GM23338 (cell line): ENCODE data around the gene UBFD1. TPM values are rescaled to one million over a fixed set of nuclear protein-coding genes. Genes with fewer than 3 reads are reported as not detected.

Experiments used
- ATAC-seq: fragments of 200-7000 bp; cut with Tn5 transposase; 3 replicates; pipeline ENCODE4 v1.9.1; 2020
- DNase-seq: peaks from one replicate; pipeline ENCODE4 v3.0.0-alpha.2; 2015; ENCODE audit warnings: low spot score
- H2AFZ ChIP-seq: fragments of 200-600 bp; sonication (generic); 2 replicates; pipeline ENCODE4 v1.8.0; 2016; ENCODE audit warnings: antibody characterized with exemption, mild to moderate bottlenecking, moderate library complexity
- H3F3A ChIP-seq: fragments of 200-600 bp; sonication (generic); replicated peaks from 2 replicates; pipeline ENCODE4 v1.8.0; 2017; ENCODE audit warnings: antibody characterized with exemption, mixed run types, low read depth
- H3K27ac ChIP-seq: fragments of 200-600 bp; sonication (generic); 2 replicates; pipeline ENCODE4 v1.6.1; 2016; ENCODE audit warnings: low read depth
- H3K27me3 ChIP-seq: fragments of 200-600 bp; sonication (generic); 2 replicates; pipeline ENCODE4 v1.8.0; 2016; ENCODE audit warnings: mild to moderate bottlenecking, mixed run types, moderate library complexity; ENCODE audit not compliant: insufficient read depth
- H3K36me3 ChIP-seq: fragments of 200-600 bp; sonication (generic); 2 replicates; pipeline ENCODE4 v1.8.0; 2016; ENCODE audit warnings: mild to moderate bottlenecking; ENCODE audit not compliant: insufficient read depth
- H3K4me1 ChIP-seq: fragments of 200-600 bp; sonication (generic); 2 replicates; pipeline ENCODE4 v1.8.0; 2016; ENCODE audit warnings: mild to moderate bottlenecking, moderate library complexity; ENCODE audit not compliant: insufficient read depth
- H3K4me2 ChIP-seq: fragments of 200-600 bp; sonication (generic); 2 replicates; pipeline ENCODE4 v1.7.1; 2017; ENCODE audit warnings: mixed run types
- H3K4me3 ChIP-seq: fragments of 200-600 bp; sonication (generic); 2 replicates; pipeline ENCODE4 v1.6.1; 2016; ENCODE audit warnings: mixed run types
- H3K79me2 ChIP-seq: fragments of 200-600 bp; sonication (generic); replicated peaks from 2 replicates; pipeline ENCODE4 v1.8.0; 2017; ENCODE audit warnings: mild to moderate bottlenecking; ENCODE audit not compliant: insufficient read depth
- H3K9me2 ChIP-seq: fragments of 200-600 bp; sonication (generic); 2 replicates; pipeline ENCODE4 v1.8.0; 2017; ENCODE audit not compliant: insufficient read depth
- H4K20me1 ChIP-seq: fragments of 200-600 bp; sonication (generic); replicated peaks from 2 replicates; pipeline ENCODE4 v1.8.0; 2017; ENCODE audit warnings: mild to moderate bottlenecking; ENCODE audit not compliant: insufficient read depth
- H3K27ac Mint-ChIP-seq: 2 replicates; pipeline ENCODE4 v1.8.0; 2020; ENCODE audit warnings: inconsistent platforms, mild to moderate bottlenecking, moderate library complexity, mixed read lengths
- H3K27me3 Mint-ChIP-seq: 3 replicates; pipeline ENCODE4 v1.8.0; 2022; ENCODE audit warnings: low read depth, mild to moderate bottlenecking, moderate library complexity, mixed read lengths, inconsistent platforms; ENCODE audit not compliant: insufficient read depth, poor library complexity
- H3K36me3 Mint-ChIP-seq: 3 replicates; pipeline ENCODE4 v1.8.0; 2021; ENCODE audit warnings: low read depth, mild to moderate bottlenecking, inconsistent platforms, moderate library complexity, mixed read lengths
- H3K4me1 Mint-ChIP-seq: 3 replicates; pipeline ENCODE4 v1.8.0; 2020; ENCODE audit warnings: mild to moderate bottlenecking, inconsistent platforms, mixed read lengths
- H3K4me3 Mint-ChIP-seq: 3 replicates; pipeline ENCODE4 v1.8.0; 2021; ENCODE audit warnings: moderate library complexity, mild to moderate bottlenecking, inconsistent platforms, mixed read lengths
- H3K9me3 Mint-ChIP-seq: 3 replicates; pipeline ENCODE4 v1.8.0; 2020; ENCODE audit warnings: moderate library complexity, mild to moderate bottlenecking, inconsistent platforms, mixed read lengths
- CREB1 ChIP-seq: fragments of 250-450 bp; sonication (Bioruptor Pico); IDR thresholded peaks from 2 replicates; pipeline ENCODE4 v1.5.0; 2020; ENCODE audit warnings: low read depth, mild to moderate bottlenecking, moderate library complexity
- EZH2 ChIP-seq: fragments of 200-600 bp; sonication (generic); IDR thresholded peaks from one replicate; pipeline ENCODE4 v1.8.0; 2017; ENCODE audit warnings: antibody characterized with exemption, mild to moderate bottlenecking, low read depth; ENCODE audit not compliant: unreplicated experiment
- EZH2phosphoT487 ChIP-seq: fragments of 200-600 bp; sonication (generic); IDR thresholded peaks from one replicate; pipeline ENCODE4 v1.8.1; 2018; ENCODE audit warnings: antibody characterized with exemption; ENCODE audit not compliant: unreplicated experiment
- JUNB ChIP-seq: IDR thresholded peaks from one replicate; pipeline ENCODE4 v1.6.1; 2016; ENCODE audit warnings: antibody characterized with exemption; ENCODE audit not compliant: unreplicated experiment
- NANOG ChIP-seq: IDR thresholded peaks from 2 replicates; pipeline ENCODE4 v1.6.1; 2016; ENCODE audit warnings: antibody characterized with exemption, borderline replicate concordance
- POLR2AphosphoS5 ChIP-seq: IDR thresholded peaks from 2 replicates; pipeline ENCODE4 v1.6.1; 2016; ENCODE audit warnings: antibody characterized with exemption, low read depth
- STAT1 ChIP-seq: IDR thresholded peaks from one replicate; pipeline ENCODE4 v1.6.1; 2016; ENCODE audit warnings: antibody characterized with exemption; ENCODE audit not compliant: unreplicated experiment
- ZNF114 ChIP-seq: fragments of 250-450 bp; sonication (Bioruptor Pico); IDR thresholded peaks from 2 replicates; pipeline ENCODE4 v1.5.0; 2020; ENCODE audit warnings: mild to moderate bottlenecking, moderate library complexity
- ZNF331 ChIP-seq: fragments of 250-450 bp; sonication (Bioruptor Pico); IDR thresholded peaks from 2 replicates; pipeline ENCODE4 v1.5.0; 2020; ENCODE audit warnings: low read depth, mild to moderate bottlenecking, moderate library complexity
- polyA plus RNA-seq: library from polyadenylated mRNA; unstranded; fragments of >200 nt; fragmentation: Nextera tagmentation; extraction: Ambion mirVana; gene quantifications from 2 replicates; pipeline ENCODE4 v1.2.1, GENCODE V29; 2016
- total RNA-seq: library from RNA; depleted of rRNA; stranded (reverse); fragments of >200 nt; shearing (Covaris generic); gene quantifications from 2 replicates; pipeline ENCODE4 v1.2.3, GENCODE V29; 2014
- TF ChIP-seq, protein P1 (sequence below), 2 experiments: fragments of 200-600 bp in 1 of 2; sonication (generic) in 1 of 2; conservative IDR thresholded peaks; 2 replicates each; pipeline versions ENCODE4 v1.5.1 to v1.6.1; 2016 to 2017; ENCODE audit warnings: antibody characterized with exemption in 2 of 2, low read depth in 2 of 2, mild to moderate bottlenecking in 2 of 2, moderate library complexity in 1 of 2
- TF ChIP-seq, protein P2 (sequence below): fragments of 250-450 bp; sonication (Bioruptor Pico); IDR thresholded peaks from 2 replicates; pipeline ENCODE4 v1.5.0; 2020; ENCODE audit warnings: mild to moderate bottlenecking, moderate library complexity
- TF ChIP-seq, protein P3 (sequence below): IDR thresholded peaks from one replicate; pipeline ENCODE4 v1.6.1; 2018; ENCODE audit warnings: antibody characterized with exemption; ENCODE audit not compliant: unreplicated experiment
- TF ChIP-seq, protein P4 (sequence below): IDR thresholded peaks from 2 replicates; pipeline ENCODE4 v1.6.1; 2016; ENCODE audit warnings: antibody characterized with exemption

The UBFD1 gene
- total and polyA plus RNA-seq, 2 experiments from 2014 or later: 28.5 to 249 TPM

DNA sequence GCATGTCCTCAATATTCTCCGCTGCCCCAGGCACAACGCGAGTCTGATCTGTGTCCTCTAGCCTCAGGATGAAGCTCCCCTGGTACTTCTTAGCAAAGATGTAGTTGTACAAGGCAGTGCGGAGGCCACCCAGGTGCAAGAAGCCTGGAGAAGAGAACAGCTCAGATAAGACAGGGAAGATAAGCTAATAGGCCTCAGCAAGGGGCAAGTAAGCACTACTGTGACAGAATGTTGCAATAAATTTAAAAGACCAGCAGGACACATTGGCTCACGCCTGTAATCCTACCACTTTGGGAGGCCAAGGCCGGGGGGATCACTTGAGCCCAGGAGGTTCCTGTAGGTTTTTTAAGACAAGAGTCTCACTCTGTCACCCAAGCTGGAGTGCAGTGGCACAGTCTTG is 5.4 kb upstream of the UBFD1 start:
- no peak for TF ChIP-seq CREB1 (CRISPR knock-in tag)
- TF ChIP-seq, protein P1, sequence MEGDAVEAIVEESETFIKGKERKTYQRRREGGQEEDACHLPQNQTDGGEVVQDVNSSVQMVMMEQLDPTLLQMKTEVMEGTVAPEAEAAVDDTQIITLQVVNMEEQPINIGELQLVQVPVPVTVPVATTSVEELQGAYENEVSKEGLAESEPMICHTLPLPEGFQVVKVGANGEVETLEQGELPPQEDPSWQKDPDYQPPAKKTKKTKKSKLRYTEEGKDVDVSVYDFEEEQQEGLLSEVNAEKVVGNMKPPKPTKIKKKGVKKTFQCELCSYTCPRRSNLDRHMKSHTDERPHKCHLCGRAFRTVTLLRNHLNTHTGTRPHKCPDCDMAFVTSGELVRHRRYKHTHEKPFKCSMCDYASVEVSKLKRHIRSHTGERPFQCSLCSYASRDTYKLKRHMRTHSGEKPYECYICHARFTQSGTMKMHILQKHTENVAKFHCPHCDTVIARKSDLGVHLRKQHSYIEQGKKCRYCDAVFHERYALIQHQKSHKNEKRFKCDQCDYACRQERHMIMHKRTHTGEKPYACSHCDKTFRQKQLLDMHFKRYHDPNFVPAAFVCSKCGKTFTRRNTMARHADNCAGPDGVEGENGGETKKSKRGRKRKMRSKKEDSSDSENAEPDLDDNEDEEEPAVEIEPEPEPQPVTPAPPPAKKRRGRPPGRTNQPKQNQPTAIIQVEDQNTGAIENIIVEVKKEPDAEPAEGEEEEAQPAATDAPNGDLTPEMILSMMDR (conservative IDR thresholded peaks at IDR 0.05; ENCODE audit: low read depth in 2 of 2): no peak
- TF ChIP-seq, protein P2, sequence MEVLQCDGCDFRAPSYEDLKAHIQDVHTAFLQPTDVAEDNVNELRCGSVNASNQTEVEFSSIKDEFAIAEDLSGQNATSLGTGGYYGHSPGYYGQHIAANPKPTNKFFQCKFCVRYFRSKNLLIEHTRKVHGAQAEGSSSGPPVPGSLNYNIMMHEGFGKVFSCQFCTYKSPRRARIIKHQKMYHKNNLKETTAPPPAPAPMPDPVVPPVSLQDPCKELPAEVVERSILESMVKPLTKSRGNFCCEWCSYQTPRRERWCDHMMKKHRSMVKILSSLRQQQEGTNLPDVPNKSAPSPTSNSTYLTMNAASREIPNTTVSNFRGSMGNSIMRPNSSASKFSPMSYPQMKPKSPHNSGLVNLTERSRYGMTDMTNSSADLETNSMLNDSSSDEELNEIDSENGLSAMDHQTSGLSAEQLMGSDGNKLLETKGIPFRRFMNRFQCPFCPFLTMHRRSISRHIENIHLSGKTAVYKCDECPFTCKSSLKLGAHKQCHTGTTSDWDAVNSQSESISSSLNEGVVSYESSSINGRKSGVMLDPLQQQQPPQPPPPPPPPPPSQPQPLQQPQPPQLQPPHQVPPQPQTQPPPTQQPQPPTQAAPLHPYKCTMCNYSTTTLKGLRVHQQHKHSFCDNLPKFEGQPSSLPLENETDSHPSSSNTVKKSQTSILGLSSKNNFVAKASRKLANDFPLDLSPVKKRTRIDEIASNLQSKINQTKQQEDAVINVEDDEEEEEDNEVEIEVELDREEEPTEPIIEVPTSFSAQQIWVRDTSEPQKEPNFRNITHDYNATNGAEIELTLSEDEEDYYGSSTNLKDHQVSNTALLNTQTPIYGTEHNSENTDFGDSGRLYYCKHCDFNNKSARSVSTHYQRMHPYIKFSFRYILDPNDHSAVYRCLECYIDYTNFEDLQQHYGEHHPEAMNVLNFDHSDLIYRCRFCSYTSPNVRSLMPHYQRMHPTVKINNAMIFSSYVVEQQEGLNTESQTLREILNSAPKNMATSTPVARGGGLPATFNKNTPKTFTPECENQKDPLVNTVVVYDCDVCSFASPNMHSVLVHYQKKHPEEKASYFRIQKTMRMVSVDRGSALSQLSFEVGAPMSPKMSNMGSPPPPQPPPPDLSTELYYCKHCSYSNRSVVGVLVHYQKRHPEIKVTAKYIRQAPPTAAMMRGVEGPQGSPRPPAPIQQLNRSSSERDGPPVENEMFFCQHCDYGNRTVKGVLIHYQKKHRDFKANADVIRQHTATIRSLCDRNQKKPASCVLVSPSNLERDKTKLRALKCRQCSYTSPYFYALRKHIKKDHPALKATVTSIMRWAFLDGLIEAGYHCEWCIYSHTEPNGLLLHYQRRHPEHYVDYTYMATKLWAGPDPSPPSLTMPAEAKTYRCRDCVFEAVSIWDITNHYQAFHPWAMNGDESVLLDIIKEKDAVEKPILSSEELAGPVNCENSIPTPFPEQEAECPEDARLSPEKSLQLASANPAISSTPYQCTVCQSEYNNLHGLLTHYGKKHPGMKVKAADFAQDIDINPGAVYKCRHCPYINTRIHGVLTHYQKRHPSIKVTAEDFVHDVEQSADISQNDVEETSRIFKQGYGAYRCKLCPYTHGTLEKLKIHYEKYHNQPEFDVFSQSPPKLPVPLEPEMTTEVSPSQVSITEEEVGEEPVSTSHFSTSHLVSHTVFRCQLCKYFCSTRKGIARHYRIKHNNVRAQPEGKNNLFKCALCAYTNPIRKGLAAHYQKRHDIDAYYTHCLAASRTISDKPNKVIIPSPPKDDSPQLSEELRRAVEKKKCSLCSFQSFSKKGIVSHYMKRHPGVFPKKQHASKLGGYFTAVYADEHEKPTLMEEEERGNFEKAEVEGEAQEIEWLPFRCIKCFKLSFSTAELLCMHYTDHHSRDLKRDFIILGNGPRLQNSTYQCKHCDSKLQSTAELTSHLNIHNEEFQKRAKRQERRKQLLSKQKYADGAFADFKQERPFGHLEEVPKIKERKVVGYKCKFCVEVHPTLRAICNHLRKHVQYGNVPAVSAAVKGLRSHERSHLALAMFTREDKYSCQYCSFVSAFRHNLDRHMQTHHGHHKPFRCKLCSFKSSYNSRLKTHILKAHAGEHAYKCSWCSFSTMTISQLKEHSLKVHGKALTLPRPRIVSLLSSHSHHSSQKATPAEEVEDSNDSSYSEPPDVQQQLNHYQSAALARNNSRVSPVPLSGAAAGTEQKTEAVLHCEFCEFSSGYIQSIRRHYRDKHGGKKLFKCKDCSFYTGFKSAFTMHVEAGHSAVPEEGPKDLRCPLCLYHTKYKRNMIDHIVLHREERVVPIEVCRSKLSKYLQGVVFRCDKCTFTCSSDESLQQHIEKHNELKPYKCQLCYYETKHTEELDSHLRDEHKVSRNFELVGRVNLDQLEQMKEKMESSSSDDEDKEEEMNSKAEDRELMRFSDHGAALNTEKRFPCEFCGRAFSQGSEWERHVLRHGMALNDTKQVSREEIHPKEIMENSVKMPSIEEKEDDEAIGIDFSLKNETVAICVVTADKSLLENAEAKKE (CRISPR knock-in tag): no peak
- TF ChIP-seq POLR2AphosphoS5: no peak
- TF ChIP-seq JUNB: no peak
- TF ChIP-seq, protein P3, sequence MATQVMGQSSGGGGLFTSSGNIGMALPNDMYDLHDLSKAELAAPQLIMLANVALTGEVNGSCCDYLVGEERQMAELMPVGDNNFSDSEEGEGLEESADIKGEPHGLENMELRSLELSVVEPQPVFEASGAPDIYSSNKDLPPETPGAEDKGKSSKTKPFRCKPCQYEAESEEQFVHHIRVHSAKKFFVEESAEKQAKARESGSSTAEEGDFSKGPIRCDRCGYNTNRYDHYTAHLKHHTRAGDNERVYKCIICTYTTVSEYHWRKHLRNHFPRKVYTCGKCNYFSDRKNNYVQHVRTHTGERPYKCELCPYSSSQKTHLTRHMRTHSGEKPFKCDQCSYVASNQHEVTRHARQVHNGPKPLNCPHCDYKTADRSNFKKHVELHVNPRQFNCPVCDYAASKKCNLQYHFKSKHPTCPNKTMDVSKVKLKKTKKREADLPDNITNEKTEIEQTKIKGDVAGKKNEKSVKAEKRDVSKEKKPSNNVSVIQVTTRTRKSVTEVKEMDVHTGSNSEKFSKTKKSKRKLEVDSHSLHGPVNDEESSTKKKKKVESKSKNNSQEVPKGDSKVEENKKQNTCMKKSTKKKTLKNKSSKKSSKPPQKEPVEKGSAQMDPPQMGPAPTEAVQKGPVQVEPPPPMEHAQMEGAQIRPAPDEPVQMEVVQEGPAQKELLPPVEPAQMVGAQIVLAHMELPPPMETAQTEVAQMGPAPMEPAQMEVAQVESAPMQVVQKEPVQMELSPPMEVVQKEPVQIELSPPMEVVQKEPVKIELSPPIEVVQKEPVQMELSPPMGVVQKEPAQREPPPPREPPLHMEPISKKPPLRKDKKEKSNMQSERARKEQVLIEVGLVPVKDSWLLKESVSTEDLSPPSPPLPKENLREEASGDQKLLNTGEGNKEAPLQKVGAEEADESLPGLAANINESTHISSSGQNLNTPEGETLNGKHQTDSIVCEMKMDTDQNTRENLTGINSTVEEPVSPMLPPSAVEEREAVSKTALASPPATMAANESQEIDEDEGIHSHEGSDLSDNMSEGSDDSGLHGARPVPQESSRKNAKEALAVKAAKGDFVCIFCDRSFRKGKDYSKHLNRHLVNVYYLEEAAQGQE: no peak
- no peak for TF ChIP-seq NANOG
- TF ChIP-seq, protein P4, sequence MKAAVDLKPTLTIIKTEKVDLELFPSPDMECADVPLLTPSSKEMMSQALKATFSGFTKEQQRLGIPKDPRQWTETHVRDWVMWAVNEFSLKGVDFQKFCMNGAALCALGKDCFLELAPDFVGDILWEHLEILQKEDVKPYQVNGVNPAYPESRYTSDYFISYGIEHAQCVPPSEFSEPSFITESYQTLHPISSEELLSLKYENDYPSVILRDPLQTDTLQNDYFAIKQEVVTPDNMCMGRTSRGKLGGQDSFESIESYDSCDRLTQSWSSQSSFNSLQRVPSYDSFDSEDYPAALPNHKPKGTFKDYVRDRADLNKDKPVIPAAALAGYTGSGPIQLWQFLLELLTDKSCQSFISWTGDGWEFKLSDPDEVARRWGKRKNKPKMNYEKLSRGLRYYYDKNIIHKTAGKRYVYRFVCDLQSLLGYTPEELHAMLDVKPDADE: no peak
- no peak for TF ChIP-seq EZH2phosphoT487
- TF ChIP-seq ZNF331 (CRISPR knock-in tag): no peak
- TF ChIP-seq STAT1: no peak
- TF ChIP-seq ZNF114 (CRISPR knock-in tag): no peak
- no peak for TF ChIP-seq EZH2
- Mint-ChIP-seq H3K36me3 (peaks cover 56% of the 10 kb centered on the region), H3K4me3 (no peak overlapping the region), H3K9me3 (peaks cover 3% of the 10 kb centered on the region; the same call in 1 of the 3 replicates), H3K4me1 (peaks cover 2% of the 10 kb centered on the region; the same call in 1 of the 3 replicates), H3K27me3 (peaks cover 4% of the 10 kb centered on the region), H3K27ac (no peak overlapping the region)
- peaks cover 16% of the 10 kb centered on the region for H3K36me3 ChIP-seq
- H3K4me2 ChIP-seq: no peak overlapping the region
- H3K4me3 ChIP-seq: no peak overlapping the region
- no peak for DNase-seq
- peaks cover 3% of the 10 kb centered on the region; the same call in 1 of the 2 replicates for H3F3A ChIP-seq
- no peaks in the 10 kb centered on the region for H3K27me3 ChIP-seq
- no peak overlapping the region for H2AFZ ChIP-seq
- peaks cover 18% of the 10 kb centered on the region for H4K20me1 ChIP-seq
- H3K4me1 ChIP-seq: peaks cover 6% of the 10 kb centered on the region; the same call in 1 of the 2 replicates
- H3K9me2 ChIP-seq: no peaks in the 10 kb centered on the region
- no peak overlapping the region for H3K27ac ChIP-seq
- H3K79me2 ChIP-seq: peaks cover 36% of the 10 kb centered on the region
- ATAC-seq: no peak
